Activated CD4-positive, alpha-beta T cell treated with anti-CD3 and anti-CD28 coated beads, Interleukin-2, Interleukin-4, amounts not matched to agents 100 ng/mL and 50 ng/mL, durations not matched to agents 16 hours and 8 hours (primary cell): ENCODE data around the gene RSRC1.
"Not testable (repeated sequence)": the region's sequence is repeated elsewhere in the genome, so short reads cannot be mapped to it uniquely, and the experiment has no call there.

Source experiments
- DNase-seq: peaks from one replicate; pipeline ENCODE4 v3.0.0-alpha.2; 2020; ENCODE audit warnings: low spot score

The RSRC1 gene

DNA sequence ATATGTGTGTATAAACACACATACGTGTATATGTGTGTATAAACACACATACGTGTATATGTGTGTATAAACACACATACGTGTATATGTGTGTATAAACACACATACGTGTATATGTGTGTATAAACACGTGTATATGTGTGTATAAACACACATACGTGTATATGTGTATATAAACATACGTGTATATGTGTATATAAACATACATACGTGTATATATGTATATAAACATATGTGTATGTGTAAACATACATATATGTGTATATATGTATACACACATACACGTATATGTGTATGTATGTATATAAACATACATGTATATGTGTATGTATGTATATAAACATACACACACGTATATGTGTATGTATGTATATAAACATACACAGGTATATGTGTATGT lies 119.1 kb downstream of the RSRC1 start:
- DNase-seq = not testable (repeated sequence)

DNA sequence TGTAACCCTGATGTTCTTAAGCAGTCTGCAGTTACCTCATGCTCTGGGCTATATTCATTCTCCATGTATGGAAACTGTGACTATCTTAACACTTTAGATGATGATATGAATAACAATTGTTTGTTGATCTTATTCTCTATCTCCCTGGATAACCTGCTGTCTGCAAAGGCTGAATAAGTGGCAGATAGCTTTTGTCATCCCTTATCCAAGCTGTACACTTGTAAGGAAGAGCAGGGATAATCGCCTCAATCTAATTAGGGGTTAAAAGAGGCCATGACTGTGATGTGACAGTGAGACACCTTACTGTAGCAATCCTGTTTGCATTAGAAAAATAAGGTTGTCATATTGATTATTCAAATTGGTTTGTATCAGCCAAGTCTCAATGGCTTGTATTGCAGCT lies 123.9 kb downstream of the RSRC1 start:
- no peak for DNase-seq

DNA sequence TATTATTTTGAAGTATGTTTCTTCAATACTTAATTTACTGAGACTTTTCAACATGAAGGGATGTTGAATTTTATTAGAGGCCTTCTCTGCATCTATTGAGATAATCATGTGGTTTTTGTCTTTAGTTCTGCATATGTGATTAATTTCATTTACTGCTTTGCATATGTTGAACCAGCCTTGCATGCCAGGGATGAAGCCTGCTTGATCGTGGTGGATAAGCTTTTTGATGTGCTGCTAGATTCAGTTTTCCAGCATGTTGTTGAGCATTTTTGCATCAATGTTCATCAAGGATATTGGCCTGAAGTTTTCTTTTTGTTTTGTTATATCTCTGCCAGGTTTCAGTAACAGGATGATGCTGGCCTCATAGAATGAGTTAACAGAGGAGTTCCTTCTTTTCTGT lies 134.4 kb downstream of the RSRC1 start:
- no peak for DNase-seq

DNA sequence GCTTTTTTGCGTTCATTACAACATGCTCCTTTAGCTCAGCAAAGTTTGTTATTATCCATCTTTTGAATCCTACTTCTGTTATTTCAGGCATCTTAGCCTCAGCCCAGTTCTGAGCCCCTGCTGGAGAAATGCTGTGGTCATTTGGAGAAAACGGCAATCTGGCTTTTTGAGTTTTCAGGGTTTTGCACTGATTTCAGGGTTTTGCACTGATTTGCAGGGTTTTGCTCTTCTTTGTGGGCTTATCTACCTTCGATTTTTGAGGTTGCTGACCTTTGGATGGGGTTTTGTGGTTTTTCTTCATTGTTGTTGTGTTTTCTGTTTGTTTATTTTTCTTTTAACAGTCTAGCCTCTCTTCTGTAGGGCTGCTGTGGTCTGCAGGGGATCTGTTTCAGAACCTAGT lies 137.4 kb downstream of the RSRC1 start:
- no peak for DNase-seq

DNA sequence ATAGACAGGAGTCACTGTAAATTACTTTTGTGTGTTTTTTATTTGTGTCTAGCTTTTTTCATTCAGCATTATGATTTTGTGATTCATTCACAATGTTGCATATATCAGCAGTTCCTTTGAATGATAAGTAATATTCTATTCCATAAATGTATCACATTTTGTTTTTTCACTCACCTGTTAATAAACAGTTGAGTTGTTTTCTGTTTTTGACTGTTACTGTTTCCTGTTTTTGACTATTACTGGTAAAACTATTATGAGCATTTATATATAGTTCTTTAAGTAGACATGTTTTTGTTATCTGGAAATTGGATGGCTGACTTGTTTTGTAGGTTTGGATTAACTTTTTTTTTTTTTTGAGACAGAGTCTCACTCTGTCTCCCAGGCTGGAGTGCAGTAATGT lies 138.4 kb downstream of the RSRC1 start:
- peak; percentile 7 for DNase-seq

DNA sequence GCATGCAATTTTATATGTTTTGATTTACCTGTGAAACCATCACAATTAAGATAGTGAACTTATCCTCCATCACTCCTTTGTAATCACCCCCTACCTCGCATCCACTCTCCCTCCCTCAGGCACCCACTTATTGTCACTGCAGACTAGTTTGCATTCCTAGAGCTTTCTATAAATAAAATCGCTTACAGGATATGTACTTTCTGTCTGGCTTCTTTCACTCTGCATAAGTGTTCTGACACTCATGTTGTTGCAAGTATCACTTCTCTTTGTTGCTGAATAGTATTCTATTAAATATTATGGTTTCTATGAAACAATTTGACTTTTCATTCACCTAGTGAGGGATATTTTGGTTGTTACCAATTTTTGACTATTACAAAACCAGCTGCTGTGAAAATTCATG lies 139.3 kb downstream of the RSRC1 start:
- DNase-seq = no peak

DNA sequence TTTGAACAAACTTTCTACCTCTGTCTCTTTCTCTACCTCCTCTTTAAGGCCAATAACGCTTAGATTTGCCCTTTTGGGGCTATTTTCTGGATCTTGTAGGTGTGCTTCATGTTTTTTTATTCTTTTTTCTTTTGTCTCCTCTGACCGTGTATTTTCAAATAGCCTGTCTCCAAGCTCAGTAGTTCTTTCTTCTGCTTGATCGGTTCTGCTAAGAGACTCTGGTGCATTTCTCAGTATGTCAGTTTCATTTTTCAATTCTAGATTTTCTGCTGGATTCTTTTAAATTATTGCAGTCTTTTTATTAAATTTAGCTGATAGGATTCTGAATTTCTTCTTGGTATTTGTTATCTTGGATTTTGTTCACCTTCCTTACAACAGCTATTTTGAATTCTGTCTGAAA lies 148.7 kb downstream of the RSRC1 start:
- DNase-seq = no peak

DNA sequence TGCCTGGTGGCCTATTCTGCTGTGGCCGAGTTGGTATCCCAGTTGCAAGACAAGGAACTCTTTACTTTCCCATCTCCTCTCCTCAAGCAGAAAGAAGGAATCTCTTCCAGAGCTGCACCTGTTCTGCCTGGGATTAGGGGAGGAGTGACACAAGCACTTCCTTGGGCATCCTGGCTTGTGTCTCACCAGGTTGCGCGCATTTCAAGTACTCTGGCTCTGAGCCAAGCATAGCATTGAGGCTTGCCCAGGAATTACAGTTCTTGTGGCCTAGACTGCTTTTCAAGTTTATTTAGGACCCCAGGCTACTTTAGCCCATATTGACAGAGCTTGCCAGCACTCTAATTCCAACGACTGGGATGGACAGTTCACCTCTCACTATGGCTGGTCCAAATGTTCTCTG lies 150.5 kb downstream of the RSRC1 start:
- DNase-seq = no peak

DNA sequence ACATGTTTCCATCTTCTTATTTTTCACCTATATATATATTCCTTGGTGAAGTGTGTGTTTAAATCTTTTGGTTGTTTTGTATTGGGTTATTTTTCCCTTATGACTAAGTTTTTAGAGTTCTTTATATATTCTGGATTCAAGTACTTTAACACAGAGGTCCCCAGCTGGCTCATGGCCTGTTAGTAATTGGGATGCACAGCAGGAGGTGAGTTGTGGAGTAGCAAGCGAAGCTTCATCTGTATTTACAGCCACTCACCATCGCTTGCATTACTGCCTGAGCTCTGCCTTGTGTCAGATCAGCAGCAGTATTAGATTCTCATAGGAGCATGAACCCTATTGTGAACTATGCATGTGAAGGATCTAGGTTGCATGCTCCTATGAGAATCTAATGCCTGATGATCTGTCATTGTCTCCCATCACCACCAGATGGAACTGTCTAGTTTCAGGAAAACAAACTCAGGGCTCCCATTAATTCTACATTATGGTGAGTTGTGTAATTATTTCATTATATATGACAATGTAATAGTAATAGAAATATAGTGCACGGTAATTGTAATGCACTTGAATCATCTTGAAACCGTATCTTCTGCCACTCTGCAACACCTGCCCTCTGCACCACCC lies 151.6 kb downstream of the RSRC1 start:
- no peak for DNase-seq

DNA sequence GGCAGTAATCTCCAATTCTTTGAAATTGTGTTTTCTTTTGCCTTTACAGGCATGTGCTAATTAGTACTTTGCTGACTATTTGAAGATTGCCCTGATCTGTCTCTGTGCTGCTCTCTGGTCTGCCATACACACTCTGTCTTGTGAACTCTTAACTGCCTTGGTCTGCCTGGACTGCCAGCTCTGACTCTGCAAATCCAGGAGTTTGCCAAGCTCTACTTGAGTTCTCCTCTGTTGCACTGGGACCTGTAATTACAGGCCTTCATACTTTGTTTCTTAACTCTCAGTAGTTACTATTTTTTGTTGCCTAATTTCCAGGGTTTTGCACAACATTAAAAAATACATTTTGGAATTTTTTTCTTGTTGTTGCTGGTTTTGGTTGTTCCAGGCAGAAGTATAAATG lies 155.0 kb downstream of the RSRC1 start:
- DNase-seq = no peak

DNA sequence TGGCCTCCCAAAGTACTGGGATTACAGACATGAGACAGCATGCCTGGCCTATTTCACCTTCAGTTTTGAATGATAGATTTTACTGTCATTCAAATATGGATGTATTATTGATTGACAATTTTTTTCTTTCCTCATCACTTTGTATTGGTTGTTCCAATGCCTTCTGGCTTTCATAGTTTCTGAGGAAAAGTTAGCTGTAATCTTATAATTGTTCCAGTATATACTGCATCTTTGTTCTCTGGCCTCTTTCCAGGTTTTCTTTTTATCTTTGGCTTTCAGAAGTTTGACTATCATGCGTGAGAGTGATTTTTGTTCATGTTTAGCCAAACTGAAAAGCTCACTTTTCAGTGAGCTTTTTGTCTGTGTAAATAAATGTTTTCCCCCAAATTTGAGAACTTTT lies 157.1 kb downstream of the RSRC1 start:
- DNase-seq = no peak

DNA sequence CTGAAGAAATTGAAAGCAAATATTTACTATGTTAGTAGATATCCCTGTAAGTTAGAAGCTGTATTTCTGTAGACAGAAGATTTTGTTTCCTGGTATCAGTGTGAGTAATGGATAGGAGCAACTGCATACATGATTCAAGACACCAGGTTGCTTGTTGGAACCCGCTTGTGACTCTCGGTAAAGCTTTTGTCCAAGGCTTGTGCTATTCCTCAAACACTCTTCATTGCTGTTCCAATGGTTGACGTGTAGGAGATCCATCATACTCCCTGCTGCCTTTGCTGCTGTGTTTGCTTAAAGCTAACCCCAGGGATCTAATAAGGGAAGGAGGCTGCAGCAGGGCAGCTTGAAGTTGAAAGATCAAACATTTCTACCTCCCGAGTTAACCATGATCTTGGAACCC lies 160.1 kb downstream of the RSRC1 start:
- DNase-seq = no peak

DNA sequence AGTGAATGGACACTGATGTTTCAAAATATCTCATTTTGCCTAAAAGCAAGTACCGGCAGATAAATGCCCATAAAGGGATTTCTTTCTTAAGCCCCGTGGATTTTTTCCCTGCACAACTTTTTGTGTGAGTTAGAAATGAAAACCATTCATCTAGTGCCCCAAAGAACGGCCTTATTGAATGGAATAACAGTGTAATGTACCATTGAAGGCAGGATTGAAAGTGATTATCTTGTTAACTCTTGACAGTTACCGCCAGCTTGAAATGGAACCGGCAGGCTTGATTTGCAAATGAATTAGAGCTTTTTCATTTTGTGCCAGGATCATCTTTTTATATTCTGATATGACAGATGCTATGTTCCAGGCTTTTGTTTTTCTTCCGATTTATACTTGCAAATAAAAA lies 162.2 kb downstream of the RSRC1 start:
- no peak for DNase-seq

DNA sequence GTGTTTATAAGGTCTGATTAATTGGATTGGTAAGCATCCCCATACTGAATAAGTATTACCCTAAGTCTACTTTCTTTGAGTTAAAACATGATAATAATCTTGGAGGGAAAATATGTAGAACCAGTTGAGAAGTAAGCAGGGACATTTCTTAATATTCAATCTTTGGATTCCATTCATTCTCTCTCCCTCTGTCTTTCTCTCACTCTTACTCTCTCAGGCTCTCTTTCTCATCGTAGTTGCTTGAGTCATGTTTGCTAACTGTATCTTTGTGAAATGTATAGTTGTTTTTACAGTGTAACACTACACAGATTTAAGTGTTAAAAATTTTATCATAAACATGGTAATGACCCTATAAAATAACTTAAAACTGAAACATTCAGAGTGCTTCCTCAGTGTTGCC lies 163.8 kb downstream of the RSRC1 start:
- no peak for DNase-seq

DNA sequence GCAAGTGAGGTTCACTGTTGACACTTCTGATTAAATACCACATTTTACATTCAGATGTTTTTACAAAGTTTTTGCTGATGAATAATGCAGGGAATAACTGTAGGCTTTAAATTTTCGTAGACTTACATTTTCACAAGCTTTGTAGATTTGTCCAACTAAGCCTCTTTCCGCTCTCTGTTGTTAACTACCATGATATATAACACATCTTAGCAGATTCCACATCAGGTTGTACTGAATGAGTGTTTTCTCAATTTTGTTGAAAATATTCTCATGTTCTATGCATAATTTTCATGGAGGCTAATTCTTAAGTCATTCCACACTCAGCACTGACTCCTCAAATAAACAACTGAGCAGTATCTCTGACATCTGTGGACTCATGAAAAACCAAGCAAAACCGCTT lies 168.3 kb downstream of the RSRC1 start:
- DNase-seq = no peak

DNA sequence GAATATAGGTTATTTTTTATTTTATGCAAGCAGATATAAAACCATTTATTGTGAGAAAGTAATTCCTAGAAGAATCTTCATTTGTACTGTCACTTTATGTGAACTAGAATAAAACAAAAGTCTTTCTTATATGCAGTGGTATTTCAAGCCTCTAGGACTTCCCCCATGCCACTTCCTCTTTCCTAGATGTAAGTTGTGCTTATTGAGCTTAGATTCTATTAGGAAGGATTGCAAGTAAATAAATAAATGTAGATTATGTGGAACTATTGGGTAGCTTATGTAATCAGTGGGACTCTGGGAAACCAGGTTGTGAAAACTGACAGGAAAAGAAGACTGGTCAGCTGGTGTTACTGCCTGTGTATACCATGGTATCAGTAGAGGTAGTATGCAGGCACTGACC lies 169.7 kb downstream of the RSRC1 start:
- no peak for DNase-seq

DNA sequence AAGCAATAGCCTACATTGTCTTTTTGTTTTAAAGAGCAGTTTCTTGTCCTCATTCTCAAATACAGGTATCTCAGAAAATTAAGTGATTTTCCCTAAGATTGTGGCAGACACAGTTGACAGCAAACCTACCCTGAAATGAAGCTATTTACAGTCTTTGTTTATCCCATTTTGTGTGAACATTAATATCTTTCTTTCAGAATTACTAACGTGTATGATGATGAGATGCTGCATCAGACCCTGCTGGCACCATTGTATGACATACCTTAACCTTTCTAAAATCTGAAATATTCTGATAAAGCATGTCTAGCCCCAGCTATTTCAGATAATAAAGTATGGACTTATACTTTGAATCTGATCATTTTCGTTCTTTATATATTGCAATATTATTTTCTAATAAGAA lies 185.9 kb downstream of the RSRC1 start:
- DNase-seq = no peak

DNA sequence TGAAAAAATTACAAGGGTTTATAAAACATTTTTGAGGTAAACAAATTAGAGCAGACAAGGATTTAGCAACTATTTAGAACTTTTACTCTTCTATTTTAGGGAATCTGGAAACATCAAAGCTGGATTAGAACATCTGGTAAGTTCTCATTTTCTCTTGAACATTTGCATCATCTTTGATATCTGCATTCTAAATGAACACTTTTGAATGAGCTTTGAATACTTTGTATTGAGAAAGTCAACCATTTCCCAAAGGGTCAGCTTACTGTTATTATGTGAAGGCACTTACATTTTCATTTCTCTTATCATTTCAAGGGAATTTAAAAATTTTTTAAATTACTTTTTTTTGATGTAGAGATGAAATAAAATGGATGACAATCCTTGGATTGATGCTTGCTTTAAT lies 188.1 kb downstream of the RSRC1 start:
- no peak for DNase-seq

DNA sequence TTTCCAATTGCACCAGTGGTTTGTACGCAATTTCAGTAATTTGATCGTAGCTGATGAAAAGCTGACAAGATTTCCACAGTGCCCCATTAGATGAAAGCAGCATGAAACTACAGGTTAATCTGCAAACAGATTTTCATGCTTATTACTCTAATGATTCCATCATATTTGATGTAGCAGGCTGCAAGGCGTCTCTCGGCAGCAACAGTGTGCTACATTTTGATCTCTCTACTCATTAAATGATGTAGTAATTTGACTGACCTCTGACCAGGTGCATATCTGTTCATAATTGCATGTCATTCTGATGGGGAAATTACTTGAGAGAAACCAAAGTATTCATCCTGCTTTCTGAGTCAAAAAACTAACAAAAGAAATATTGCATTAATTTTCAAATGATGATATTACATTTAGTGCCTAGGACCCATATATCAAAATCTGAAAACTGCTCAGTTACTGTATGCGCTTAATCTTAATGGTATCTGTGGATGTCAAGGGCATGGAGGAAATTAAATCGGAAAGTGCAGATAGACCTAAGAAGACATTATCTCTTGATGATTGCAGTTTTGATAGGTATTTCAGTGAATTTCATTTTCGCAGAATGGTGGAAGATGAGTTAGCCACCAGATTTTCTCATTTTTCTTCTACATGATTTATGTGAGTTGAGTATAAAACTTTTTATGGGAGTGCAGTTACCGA lies 198.5 kb downstream of the RSRC1 start:
- no peak for DNase-seq

DNA sequence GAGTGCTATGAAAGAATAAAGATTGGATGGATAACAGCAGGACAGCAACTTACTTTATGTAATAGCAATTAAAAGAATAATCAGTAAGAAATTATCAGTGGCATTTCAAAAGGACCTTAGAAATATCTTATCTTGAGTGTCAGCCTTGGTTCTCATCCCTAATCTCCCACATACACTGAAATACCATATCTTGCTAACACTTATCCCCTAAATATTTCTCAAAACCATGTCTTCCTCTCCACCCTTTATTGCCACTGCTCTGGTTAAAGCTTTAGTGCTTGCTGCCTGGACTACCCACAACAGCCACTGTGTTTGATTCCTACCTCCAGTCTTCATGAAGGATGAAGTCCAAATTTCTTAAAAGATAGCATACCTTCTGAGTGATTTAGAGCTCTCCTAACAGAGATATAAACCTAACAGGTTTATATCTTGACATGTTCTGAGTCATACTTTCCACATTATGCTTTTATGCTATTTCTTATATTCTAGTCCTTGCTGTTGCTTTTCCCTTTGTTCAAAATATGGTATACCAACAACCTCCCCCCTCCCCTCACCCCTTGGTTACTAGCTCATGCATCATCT lies 202.8 kb downstream of the RSRC1 start:
- no peak for DNase-seq

DNA sequence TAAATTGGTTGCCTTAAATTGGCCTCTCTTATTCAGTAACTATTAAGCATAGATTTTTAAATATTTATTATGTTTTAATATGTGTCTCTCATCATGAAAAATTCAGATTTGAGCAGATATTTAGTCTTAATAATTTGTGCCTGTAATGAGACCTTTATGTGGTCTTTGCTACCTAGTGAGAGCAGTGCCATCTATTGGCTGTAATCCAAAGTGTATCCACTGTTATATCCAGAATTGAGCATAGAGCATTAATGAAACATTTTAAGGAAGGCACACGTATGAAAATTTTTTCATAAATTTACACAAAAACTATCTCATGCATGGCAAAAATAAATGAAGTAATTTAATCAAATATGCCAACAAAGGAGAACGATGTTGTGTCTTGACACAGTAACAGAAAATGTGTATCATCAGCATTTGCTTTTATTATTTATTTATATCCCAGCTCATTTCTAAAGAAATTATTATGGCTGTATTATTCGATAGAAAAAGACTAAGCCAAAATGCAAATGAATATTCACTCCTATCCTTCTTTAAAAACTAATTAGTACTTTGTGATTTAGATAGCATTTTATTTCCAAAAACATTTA lies 203.5 kb downstream of the RSRC1 start:
- DNase-seq = peak; percentile 19

DNA sequence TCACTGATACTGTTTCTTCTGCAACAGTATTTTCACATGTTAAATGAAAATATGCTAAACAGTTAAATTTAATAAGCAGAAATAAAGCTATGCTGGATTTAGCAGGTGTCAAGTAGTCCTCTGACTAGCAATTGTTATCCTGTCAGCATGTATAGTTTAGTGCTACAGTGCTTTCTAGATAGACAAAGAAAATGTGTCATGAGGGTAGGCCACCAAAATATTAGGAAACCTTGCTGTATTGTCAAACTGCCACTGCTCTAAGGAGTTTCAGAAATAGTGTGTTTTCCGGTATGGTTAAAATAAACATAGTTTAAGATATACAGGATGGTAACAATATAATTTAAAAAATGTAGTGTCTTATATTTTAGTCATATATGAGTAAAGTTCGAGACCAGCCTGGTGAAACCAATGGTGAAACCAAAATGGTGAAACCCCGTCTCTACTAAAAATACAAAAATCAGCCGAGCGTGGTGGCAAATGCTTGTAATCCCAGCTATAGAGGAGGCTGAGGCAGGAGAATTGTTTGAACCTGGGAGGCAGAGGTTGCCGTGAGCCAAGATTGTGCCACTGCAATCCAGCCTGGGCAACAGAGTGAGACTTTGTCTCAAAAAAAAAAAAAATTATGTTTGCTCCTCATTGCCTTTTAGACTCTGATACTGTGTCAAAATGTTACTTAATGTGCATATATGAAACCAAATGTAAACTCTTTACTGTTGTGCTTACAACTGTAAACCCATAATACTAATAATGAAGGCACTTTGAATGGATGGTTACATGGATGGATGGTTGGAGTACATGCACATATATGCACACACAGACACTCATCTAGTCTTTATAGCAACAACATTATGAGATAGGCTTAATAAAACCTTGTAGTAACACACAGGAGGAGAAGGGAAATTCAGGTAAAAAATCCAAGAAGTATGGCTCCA lies 204.8 kb downstream of the RSRC1 start:
- no peak for DNase-seq
